ENCODE results near the gene GNB1L.
A peak's percentile ranks its signal among the peaks of the same experiment; 100 is the strongest.

Gene GNB1L

DNA sequence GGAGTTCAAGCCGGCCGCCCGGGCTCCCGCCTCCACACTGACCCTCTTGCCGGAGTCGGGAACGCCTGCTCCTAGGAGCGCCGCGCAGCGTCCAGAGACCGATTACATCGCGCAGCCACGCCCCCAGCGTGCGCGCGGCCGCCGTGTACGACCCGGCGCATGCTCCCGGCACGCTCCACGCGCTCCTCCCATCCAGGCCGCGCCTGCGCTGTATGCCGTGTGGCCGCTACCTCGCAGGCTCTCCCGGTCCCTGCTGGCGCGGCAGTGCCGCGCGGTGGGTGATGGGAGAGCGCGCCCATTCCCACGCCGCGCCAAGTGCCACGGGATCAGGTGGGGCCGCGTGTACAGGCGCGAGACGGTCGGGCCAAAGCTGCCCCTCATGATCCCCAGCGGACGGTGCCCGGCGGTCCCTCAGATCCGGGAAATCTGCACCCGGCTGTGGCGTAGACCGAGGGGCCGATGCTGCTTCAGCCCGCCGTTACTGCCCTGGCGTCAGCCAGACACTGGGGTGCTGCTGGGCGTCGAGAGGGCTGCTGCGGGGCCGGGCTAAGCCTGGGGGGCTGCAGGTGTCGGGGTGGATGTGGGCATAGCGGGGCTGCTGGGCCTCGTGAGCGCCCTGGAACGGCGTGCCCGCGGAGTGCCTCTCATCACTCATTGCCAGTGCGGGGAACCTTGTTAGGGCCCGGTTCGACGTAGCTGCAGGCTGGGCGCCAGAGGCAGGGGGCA, at the start of gene GNB1L, which contains the start of gene RTL10:
Gene GNB1L (minus strand): TSS at position 97 of the 726 bp plus-strand sequence. CDS start 33,519 bp downstream, outside the sequence.
Gene RTL10 (minus strand): TSS at position 97 of the 726 bp plus-strand sequence. CDS start 2,613 bp downstream, outside the sequence.
- DNase-seq = peak; percentile 94

DNA sequence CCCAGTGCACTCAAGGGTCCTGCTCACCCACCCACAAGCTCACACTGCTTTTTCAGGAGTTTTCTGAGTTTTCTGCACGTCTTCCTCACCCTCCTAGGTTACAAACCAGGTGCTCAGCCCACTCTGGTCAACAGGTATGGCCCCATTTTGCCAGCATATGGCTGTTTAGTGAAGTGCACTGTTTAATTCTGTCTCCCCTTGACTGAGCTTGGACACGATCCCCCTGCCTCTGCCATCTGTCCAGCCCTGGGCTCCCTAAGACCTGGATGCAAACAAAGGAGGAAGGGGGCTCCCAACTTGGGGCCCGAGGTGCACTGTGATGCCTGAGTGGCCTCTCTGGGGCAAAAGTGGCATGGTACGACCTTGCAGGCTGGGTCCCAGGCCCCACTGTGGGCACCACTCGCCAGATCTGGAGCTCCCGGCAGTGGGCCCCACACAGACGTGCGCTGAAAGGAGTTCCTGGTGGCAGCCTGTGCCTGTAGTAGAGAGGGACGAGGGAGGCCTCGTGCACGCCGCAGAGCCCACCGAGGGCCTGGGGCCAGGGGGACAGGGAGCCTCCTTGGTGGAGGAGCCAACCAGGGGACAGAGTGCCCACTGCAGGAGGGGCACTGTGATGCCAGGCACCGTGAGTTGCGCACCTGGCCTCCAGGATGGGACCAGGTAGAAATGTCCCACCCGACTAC, 49.6 kb upstream of the GNB1L start:
- DNase-seq = no peak

GRCh38 chr22:19903513-19903912, 48.8 kb upstream of the GNB1L start:
- DNase-seq = no peak

- DNase-seq = no peak
Observed at GRCh38 chr22:19903031-19903430, 48.4 kb upstream of the GNB1L start.

GRCh38 chr22:19902245-19902715, 47.6 kb upstream of the GNB1L start:
- no peak for DNase-seq

DNA sequence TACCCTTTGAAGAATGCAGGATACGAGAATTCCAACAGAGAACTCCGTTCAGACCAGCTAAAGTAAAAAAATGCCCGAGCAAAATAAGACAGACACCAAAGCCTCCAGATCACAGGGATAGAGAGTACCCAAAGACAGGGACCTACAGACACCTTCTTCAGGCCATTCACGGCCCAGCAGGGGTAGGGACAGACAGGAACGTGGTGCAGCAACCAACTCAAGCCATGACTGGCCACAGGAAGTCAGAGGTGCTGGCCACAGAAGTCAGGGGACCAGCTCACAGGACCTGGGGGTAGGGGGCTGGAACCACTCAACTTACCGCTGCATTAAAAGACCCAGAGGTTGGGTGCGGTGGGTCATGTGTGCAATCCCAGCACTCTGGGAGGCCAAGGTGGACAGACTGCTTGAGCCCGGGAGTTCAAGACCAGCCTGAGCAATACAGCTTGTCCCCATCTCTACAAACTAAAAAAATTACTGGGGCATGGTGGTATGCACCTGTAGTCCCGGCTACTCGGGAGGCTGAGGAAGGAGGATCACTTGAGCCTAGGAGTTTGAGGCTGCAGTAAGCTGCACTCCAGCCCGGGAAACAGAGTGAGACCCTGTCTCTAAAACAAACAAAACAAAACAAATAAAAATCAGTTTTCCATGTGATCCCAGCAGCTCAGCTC, 47.0 kb upstream of the GNB1L start:
- DNase-seq = no peak

DNA sequence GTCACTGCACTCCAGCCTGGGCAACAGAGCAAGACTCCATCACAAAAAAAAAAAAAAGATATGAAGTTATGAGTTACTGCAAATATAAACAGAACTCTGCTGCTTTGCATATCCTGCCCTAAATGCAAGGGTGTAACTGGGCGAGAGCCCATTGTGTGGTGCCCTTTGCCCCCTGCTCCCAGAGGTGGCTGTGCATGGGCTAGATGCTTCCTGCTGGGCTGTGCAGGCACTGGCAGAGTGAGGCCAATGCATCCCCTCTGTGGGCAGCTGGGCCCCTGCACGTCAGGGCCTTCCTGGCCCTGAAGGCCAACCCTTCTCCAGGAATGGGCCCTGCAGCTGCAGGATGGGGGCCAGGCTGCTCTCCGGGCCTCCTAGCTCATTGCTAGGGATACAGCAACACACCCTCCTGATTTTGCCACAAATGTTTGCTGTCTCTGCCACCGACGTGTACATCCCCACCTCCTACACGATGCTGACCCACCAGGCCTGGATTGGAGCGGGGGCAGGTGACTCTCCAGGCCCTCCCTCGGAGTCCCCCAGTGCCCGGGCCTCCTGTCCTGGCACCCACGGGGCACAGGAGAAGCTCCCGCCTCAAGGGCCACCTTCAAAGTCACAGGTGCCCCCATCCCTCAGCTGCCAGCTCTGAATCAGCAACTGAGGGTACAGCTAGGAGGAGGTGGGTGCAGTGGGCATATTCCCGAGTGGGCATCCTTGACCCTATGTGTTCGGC, 46.2 kb upstream of the GNB1L start:
- DNase-seq = no peak

DNA sequence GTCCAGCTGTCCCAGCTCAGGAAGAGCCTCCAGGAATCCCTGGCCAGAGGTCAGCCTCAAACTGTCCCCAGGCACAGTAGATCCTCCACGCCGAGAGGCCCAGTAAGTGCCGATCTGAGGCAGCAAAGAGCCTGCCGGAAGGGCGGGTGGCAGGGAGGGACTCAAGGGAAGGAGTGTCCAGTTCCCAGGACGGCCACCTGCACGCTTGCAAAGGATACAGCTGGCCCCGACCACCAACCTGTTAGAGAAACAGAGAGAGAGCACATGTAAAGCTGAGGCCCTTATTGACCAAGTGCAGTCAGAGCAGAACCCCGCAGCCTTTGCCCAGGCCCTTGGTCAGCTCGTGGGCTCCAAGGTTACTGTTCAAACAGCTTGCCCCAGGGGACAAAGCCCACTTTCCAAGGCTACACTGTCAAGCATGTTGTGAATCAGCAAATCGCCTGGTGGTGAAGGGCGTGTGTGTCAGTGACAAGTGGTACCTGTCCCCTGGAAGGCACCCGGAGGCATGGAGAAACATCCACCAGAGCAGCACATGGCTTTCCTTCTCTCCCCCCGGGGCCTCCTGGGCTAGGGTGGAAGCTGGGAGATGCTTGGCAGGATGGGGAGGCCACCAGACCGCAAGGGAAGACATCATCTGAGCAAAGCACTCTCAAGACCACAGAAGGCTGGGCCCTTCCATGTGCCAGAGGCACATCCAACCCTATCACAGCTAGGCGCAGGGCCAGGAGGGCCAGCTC, 44.3 kb upstream of the GNB1L start:
- DNase-seq = no peak

DNA sequence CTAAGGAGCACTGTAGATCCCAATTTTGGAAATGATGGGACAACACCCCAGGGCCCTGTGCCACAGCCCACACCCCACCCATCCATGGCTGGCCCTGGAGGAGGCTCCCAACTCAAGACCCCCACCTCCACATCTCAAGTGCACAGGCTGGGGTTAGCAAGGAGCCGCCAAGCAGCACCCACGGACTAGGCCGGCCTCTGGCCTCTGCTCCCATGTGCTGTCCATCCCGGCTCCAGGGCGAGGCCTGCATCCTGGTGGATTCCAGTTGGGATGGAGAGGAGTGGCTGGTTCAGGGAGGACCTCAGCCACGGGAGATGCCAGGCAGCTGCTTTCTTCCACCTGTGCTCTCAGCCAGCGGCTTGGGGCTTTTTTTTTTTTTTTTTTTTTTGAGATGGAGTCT, 43.5 kb upstream of the GNB1L start:
- DNase-seq = no peak

DNA sequence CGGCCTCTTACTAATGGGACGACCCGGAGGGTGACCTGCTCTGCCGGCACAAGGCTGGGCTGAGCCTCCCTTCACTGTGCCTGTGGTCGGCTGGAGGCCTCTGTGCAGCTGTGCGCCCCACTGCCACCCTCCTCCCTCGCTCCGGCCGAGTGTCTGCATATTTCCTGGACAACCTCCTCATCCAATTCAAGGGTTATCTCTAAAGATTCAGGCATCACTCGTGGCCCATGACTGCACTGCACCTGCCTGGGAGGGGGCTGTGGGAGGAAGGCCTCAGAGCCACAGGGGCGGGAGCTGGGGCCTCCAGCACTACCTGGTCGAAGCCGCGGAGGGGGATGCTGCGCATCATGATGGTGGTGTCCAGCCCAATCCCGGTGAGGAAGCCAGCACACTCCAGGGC, 43.1 kb upstream of the GNB1L start:
- no peak for DNase-seq

DNA sequence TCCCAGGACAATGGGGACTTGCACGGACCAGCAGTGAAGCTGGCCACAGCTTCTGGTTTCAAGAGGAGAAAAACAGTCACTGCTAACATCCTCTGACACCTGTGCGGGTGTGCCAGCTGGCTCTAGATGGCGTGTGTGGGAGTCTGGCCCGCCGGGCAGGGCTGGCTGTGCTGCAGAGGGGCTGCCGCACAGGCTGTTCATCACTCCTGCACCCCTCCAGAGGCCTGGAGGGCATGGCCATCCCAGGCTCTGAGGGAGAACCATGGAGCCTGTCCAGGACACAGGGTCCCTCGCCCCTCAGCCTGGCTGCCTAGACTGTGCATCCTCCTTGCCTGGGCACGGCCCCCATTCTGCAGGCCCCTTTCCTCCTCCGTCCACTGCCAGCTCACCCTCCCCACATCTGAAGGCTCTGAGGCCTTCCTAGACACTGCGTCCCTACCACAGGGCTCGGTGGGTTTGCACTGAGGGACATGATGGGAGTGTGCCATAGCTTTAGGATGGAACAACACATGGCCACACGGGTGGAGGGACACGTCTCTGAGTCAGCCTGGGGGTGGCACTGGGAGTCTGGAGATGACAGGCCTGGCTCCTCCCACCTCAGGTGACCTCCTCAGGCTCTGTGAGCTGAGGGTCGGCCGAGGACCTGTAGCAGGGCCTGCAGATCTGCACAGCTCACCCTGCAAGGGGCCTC, 42.1 kb upstream of the GNB1L start:
- no peak for DNase-seq

DNA sequence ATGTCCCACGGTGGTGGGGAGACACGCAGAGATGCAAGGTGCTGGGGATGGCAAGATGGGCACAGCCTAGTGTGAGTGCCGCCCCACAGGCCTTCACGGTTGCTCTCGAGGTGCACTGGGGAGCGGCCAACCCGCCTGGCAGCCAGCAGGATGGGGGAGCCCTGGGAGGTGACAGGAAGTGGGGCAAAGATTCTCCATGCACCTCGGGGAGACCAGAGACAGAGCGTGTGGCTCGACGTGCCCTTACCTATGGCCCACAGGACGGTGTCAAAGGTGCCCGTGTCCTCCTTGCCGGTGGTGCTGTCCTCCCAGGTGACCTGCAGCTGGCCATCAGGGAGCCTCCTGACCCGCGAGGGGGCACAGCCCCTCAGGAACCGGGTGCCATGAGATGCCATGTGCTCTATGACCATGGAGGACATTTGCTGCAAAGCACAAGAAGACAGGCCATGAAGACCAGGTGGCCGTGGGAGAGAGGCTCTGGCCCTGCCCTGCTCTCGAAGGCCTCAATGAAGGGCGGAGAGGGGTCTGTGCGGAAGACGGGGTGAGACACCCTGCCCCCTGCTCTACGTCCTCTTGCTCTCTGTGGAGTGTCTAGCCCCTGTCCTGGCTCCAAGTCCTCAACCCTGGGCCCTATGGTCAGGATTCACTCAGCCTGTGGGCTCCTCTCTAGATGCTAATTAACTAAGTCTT, 40.6 kb upstream of the GNB1L start:
- no peak for DNase-seq

- no peak for DNase-seq
Observed at GRCh38 chr22:19893363-19893762, 38.7 kb upstream of the GNB1L start.

DNA sequence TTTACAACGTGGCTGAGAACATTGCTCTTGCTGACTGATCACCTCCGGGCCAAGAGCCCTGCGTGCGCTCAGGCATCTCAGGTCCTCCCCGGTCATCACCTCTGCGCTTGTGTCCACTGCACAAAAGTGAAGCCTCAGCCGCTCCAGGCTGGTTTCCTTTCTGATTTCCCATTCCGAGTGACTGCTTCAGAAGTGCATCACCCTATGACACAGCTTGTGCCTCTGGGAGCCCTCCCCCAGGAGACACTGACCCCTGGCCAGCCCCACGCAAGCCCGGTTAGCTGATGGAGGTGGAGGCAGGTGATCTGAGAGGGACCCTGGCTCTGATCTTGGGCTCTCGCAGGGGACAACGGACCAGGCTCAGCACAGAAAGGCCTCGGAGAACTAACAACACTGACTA, 38.3 kb upstream of the GNB1L start:
- DNase-seq = no peak

DNA sequence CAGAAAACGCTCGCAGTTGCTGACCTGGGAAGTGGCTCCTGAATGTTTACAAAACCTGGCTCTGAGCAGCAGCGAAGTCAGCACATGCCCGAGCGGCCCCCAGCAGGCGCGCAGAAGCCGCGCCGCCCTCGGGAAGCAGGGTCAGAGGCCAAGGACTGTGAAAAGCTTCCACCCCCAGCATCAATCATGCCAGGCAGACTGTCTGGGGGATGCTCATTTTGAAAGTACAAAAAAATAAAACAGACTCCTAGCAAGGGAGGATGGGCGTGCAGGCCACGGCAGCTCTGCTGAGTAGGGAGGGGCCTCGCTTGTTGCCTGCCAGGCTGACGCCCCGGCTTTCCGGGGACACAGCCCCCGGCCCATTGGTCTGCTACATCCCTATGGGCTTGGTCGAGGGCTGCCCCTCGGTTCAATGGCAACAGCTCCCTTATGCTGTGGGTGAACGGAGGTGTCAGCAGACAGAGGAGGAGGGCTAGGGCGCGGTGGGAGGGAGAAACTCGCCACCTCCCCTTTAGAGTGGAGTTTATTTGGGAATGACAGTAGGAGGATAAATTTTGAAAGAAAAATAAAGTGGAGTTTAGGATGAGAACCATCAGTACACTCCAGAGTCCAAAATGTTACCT, 37.7 kb upstream of the GNB1L start:
- no peak for DNase-seq

- peak; percentile 84 for DNase-seq
Observed at GRCh38 chr22:19891317-19892256, 36.9 kb upstream of the GNB1L start.

DNA sequence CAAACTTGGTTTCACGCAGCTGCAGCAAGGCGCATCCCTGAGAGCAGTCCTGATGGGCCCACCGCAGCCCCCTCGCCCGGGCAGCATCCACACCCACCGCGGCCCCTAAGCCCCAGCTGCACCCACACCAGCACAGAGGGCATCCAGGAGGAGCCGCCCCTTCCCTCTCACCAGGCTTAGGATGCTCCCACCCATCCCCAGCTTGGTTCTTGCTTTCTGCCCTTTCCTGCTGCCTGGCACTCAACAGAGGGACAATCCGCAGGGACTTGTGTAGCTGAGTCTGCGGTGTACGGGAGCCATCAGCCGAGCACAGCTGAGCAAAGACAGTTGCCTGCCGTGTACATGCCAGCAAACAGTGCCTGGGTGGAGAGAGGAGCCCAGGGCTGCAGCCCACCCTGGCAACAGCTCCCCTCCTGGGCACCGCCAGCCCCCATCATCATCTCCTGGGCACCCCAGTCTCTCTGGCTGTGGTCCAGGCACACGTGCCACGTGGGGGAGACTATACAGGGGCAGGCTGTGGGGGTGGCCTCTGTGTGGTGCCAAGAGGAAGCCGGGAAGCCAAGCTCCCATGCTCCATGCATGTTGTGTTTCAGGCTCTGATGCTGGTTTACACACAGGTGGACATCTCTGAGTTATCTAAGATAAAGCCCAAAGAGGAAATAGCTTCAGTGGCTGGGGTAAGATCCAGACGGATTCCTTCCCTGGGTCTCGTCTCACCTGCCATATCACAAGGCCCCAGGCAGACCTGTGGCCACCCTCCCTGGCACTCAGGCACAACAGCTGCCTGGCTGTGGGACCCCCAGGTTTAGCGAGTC, 36.0 kb upstream of the GNB1L start:
- no peak for DNase-seq

GRCh38 chr22:19889951-19890350, 35.3 kb upstream of the GNB1L start:
- DNase-seq = no peak

Measured in KG1 (cell line).